GM21515 (cell line): ENCODE data around the gene SPTBN1.

Source experiments
- ATAC-seq: cut with Tn5 transposase; IDR thresholded peaks from one replicate; pipeline ENCODE4 v1.9.1; 2021; ENCODE audit not compliant: unreplicated experiment

The SPTBN1 gene

DNA sequence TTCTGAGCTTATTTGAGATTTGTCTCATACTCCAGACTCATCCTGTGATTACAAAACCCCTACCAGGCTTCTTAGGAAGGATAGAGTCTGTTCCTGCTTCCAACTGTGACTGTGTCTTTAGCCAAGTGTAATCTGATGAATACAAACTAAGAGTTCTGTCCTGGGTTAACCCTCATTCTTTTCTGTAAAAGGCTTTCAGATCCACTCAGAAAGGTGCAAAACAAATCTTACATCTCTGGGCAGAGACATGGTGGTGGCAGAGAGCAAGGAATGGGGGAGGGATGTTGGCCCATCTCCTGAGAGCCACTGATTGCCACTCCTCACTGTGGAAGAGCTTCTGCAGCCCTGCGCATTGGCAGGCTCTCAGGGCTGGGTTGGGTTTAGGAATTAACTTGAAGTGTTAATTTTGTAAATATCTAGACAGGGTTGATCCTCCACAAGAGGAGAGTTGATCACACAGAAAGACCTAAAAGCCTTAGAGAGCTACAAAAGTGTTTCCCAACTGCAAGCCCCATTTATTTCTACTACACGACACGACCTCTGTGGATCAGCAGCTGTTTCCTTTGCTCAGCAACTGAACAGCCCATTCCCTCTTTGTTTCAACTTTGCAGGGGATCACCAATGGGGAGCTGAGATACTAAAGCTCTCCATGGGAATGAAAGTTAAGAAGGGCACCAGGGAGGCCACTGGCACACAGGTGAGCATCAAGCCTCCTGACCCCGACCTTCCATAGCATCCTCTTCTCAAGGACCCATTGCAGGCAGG lies 23.7 kb upstream of the SPTBN1 start:
- no peak for ATAC-seq

- no peak for ATAC-seq
These were observed 21.9 kb upstream of the SPTBN1 start for GRCh38 chr2:54434229-54434628.

DNA sequence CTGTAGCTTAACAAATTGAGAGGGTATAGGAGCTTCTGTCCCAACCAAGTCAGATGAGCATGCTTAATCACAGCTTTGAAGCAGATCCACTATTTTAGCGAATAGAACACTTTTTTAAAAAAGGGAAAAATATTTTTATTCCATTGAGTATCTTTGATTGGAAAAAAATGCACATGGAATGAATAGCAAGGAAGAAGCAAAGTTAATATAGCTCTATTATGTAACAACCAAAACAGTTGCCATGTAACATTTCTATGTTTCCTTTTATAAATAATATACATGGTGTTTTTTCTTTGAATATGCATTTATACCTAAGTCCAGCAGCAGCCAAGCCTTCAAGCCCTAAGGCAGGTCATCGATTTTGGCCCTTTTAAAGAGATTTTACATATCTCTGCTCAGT lies 21.4 kb upstream of the SPTBN1 start:
- no peak for ATAC-seq

DNA sequence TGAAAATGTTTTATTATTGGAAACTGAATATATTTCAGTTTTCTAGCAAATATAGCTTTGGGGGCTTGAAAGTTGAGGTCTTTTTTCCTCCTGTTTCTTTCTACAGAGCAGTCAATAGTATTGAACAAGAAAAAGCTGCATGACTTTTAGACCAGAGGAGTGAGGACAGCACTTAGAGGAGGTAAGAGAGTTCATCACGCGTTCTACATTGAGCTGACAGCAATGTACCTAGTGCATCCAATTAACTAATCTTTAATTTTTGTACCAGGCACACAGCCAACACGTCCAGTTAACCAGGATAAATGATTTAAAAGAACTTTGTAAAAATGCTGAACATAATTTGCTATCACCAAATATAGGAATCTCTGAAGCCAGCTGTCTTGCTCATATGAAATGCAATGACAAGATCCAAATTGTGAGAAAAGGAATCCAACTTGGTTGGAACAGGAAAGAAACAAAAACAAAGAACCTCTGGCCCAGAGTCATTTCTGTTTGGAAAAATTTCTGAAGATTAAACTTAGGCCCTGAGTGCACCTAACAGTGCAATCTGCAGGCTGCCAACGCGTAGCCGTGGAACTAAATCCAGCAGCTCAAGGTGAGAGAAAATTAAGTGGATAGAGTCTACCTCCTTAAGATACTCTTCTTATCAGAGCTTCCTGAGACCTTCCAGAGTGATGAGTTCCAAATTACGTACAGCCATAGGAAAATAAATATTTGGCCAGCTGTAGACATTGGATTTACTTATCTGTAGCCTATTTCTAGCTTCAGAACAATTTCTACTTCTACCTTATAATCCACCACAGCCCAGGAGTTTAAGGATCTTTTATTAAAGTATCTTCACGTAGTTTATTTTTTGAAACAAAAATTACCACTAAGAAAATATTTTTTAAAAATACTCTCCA lies 20.6 kb upstream of the SPTBN1 start:
- no peak for ATAC-seq

- no peak for ATAC-seq
These were observed 18.5 kb upstream of the SPTBN1 start for GRCh38 chr2:54437588-54437987.

DNA sequence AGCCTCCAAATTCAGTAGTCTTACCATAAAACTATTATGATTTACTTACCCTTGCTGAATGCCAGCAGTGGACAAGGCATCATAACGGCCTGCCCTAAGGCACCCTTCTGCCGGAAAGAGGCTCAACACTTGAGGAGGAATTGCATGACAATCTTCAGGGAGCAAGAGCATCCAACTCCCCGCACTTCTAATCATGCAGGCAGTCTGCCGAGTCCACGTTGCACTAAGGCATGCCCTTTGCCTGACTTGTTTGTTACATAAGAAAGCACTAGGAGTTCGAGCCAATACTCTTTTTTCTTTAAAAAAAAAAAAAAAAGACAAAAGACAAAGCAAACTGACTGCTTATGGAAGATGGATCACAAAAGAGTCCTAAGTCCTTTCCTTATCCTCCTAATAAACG lies 17.9 kb upstream of the SPTBN1 start:
- no peak for ATAC-seq

GRCh38 chr2:54439582-54439981 lies 16.5 kb upstream of the SPTBN1 start:
- ATAC-seq = no peak

GRCh38 chr2:54440050-54440449 lies 16.1 kb upstream of the SPTBN1 start:
- ATAC-seq = no peak

GRCh38 chr2:54444503-54444902 lies 11.6 kb upstream of the SPTBN1 start:
- no peak for ATAC-seq

DNA sequence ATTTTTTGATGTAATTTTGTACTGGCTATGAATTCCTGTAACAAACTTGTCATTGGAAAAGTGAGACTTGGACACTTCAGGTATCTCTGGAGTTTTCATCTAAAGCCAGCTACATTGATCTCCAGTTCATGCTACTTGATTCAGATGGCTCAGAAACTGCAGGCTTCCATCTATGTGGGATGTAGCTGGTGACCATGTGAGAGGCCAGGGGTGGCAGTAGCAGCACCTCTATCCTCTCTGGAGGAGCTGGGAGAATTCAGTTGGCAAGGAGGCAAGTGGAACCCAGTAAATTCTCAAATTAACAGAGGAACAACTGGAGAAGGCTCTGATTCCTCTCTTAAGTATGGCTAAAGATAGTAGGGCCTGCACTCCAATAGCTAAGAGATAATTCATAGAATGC lies 10.0 kb upstream of the SPTBN1 start:
- ATAC-seq = no peak

- ATAC-seq = no peak
These were observed 9.5 kb upstream of the SPTBN1 start for GRCh38 chr2:54446625-54447024.

DNA sequence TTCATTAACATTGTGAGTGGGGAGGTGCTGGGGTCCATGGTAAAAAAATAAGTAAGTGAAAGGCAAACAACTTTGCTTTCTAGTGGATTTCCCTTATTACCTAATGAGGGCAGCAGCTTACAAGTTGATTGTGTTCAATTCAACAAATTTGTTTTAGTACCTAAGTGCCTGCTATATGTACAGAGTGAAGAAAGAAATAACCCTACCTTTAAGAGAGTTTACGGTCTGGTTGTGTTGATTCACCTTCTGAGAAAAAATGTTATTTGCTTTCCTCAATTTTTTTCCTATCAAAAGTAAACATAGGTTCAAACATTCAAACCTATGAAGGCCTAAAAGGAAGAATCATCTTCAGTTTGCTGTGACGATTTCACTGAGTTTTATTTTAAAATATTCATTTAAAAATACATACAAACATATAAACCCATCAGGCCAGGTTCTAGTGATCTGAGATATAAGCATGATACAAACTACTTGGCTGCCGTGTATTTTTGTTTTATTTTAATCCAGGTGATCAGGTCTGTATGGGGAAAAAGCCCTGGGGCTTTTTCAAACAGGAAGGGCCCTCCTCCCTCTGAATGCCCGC lies 1.5 kb upstream of the SPTBN1 start:
- no peak for ATAC-seq

DNA sequence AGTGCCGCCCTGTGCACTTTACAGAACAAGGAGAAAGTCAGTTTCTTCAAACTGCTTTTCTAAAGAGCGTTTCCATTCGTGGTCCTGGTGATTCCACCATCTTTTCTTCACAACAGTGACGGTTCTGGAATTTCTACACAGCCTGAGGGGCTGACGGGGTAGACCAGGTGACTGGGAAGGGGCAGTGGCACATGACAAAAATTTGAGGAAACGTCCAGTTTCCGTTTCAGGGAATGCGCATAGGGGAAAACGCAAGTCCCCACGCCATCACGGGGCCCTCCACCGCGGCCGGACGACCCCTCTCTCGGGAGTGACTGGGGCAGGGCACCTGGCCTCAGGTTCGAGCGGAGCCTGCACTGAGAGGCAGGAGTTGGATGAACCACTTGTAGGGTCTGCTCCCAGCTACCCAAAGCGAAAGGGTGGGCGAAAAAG lies 980 bp upstream of the SPTBN1 start:
- no peak for ATAC-seq

GRCh38 chr2:54456362-54456611 lies 160 bp downstream of the SPTBN1 start:
- ATAC-seq = no peak

DNA sequence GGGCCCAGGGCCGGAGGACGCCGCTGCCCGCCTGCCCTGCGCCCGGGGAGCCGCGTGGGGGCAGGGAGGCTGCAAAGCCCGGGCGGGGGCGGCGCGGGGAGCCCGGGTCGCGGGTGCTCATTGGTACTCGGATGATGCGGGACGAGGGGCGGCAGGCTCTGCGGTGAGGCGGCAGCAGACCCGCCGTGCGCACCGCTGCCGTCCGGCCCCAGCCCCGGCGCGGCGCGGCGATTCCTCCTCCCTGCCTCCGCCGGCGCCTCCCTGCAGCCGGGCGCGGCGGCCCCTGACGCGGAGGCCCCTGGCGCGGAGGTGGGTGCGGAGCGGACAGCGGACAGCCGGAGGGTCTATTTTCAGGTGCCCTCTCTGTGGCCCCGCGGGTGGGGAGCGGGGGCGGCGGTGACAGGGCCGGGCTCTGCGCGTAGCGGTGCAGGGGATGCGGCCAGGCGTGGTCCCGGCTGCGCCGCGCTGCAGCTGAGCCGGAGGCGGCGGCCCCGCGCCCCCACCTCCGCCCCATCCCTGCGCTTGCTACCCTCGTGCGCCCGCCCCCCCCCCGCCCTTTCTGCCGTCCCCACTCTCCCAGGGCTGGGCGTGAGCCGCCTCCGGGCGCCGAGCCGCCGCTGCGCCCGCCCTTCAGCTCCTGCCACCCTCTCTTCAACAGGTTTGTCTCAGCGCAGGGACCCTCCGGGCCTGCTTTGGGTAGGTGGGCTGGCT lies 640 bp downstream of the SPTBN1 start:
- no peak for ATAC-seq

- no peak for ATAC-seq
These were observed 1.3 kb downstream of the SPTBN1 start for GRCh38 chr2:54457323-54458023.

GRCh38 chr2:54459037-54459441 lies 2.9 kb downstream of the SPTBN1 start:
- ATAC-seq = no peak

GRCh38 chr2:54461261-54461660 lies 5.1 kb downstream of the SPTBN1 start:
- ATAC-seq = no peak

- ATAC-seq = no peak
These were observed 8.2 kb downstream of the SPTBN1 start for GRCh38 chr2:54464341-54464740.

DNA sequence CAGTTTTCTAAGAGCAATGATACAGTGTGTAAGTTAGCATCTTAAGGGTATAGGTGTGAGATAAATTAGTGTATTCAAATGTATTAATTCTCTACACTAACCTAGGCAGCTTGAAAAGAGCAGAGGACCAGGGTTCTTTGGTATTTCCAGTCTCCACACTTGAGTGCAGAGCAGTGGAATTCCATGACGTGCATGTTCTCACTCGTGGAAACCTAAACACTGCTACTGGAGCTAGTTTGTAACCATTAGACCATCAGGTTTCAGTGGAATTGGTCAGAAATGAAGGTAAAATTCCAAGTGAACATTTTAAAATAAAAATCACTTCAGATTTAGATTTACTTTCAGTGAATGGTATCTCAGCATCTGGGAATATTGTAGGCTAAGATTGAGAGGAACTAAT lies 9.0 kb downstream of the SPTBN1 start:
- no peak for ATAC-seq

- ATAC-seq = no peak
These were observed 10.7 kb downstream of the SPTBN1 start for GRCh38 chr2:54466870-54467269.
